HG03442 (cell line): ENCODE data around the gene CPT1A.
"Not testable (repeated sequence)": the region's sequence is repeated elsewhere in the genome, so short reads cannot be mapped to it uniquely, and the experiment has no call there.

Source experiments
- ATAC-seq: cut with Tn5 transposase; IDR thresholded peaks from one replicate; pipeline ENCODE4 v1.9.1; 2021; ENCODE audit warnings: mild to moderate bottlenecking, moderate library complexity; ENCODE audit not compliant: unreplicated experiment

The CPT1A gene

GRCh38 chr11:68841718-68842426 lies at the start of gene CPT1A:
CPT1A (minus strand) TSS chr11:68841916; CDS start chr11:68815474, 26,442 bp downstream.
- no peak for ATAC-seq

- no peak for ATAC-seq
These were observed 48.9 kb upstream of the CPT1A start for GRCh38 chr11:68890490-68891231.

GRCh38 chr11:68889948-68890446 lies 48.3 kb upstream of the CPT1A start:
- no peak for ATAC-seq

GRCh38 chr11:68884827-68885226 lies 43.1 kb upstream of the CPT1A start:
- ATAC-seq: not testable (repeated sequence)

- ATAC-seq: no peak
These were observed 40.7 kb upstream of the CPT1A start for GRCh38 chr11:68882391-68882790.

- no peak for ATAC-seq
These were observed 39.6 kb upstream of the CPT1A start for GRCh38 chr11:68881320-68881719.

- ATAC-seq: no peak
These were observed 39.1 kb upstream of the CPT1A start for GRCh38 chr11:68880851-68881250.

GRCh38 chr11:68878022-68878421 lies 36.3 kb upstream of the CPT1A start:
- no peak for ATAC-seq

- ATAC-seq: no peak
These were observed 30.7 kb upstream of the CPT1A start for GRCh38 chr11:68872216-68873003.

- no peak for ATAC-seq
These were observed 28.8 kb upstream of the CPT1A start for GRCh38 chr11:68870470-68870869.

GRCh38 chr11:68868221-68868835 lies 26.6 kb upstream of the CPT1A start:
- no peak for ATAC-seq

GRCh38 chr11:68867066-68867465 lies 25.4 kb upstream of the CPT1A start:
- ATAC-seq: no peak

- no peak for ATAC-seq
These were observed 23.5 kb upstream of the CPT1A start for GRCh38 chr11:68865241-68865640.

GRCh38 chr11:68863553-68864265 lies 22.0 kb upstream of the CPT1A start:
- no peak for ATAC-seq

- no peak for ATAC-seq
These were observed 20.7 kb upstream of the CPT1A start for GRCh38 chr11:68862421-68862820.

- ATAC-seq: no peak
These were observed 17.4 kb upstream of the CPT1A start for GRCh38 chr11:68859123-68859522.

- no peak for ATAC-seq
These were observed 15.4 kb upstream of the CPT1A start for GRCh38 chr11:68857037-68857586.

- ATAC-seq: not testable (repeated sequence)
These were observed 14.8 kb upstream of the CPT1A start for GRCh38 chr11:68856425-68857030.

- no peak for ATAC-seq
These were observed 13.7 kb upstream of the CPT1A start for GRCh38 chr11:68855205-68855981.
